SHP77 treated with DMSO at 0.1 percent for 48 hours (cell line): ENCODE results near the gene MAP3K15.

Experiments
- DNase-seq: peaks from one replicate; lab custom pipeline; 2025; lab: John Stamatoyannopoulos, UW

The MAP3K15 gene

DNA sequence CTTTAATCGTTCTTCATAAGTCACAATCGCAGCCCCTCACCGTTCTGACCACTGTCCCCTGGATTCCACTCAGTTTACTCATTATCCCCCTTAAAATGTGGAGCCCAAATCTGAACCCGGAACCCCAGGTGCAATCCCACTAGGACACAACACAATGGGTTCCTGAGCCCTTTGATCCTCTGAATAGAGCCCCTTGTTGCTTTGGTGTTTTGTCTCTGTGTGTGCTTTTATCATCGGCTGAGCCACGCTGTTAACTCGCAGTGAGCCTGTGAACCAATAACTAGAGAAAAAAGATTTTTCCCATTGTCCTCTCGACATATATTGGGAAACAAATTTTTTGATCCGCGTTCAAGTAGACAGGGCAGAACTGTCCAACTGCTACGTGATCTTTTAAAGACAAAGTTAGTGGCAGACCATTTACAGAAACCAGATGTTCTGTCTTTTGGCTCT, 172.2 kb downstream of the MAP3K15 start:
- DNase-seq = no peak

DNA sequence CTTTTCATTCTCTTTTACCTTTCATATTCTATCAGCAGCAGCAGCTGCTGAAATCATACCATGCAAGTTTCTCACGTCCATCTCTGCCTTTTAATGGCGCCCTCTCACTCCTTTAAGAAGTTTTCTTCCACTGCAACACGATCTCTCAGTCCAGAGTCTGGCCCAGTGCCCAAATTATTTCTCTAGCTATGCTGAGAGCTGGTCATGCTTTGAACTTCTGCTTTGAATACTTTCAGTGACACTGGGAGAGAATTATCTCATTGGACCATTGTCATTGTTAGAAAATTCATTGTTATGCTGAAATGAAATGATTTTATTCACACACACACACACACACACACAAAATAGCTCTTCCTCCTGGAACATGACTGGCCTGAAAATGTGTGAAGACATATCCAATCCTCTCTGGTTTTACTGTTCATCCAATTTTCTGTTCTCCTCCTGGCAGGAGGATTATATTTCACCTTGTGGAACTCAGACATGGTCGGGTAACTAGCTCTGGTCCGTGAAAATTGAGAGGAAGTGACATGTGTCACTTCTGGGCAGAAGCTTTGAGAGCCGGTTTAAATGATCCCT, 172.9 kb downstream of the MAP3K15 start:
- DNase-seq = peak; percentile 4

DNA sequence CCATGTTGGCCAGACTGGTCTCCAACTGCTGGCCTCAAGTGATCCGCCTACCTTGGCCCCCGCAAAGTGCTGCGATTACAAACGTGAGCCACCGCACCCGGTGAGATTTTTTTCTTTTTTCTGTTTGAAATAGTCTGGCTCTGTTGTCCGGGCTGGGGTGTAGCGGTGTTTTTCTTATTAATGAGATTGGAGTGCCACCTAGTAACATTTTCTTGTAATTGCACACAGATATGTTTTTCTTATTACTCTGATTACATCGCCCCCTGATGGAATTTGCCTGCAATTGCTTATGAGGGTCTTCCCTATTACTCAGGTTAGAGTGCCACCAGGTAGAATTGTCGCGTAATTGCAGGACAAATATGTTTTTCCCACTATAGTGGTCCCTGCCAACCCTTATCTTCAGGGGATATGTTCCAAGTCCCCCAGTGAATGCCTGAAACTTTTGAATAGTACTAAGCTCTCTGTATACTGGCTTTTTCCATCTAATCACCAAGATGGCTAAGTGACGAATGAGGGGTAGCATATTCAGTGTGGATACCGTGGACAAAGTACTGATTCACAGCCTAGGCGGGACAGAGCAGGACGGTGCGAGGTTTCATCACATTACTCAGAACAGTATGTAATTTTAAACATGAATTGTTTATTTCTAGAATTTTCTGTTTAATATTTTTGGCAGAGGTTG, 180.2 kb downstream of the MAP3K15 start:
- peak; percentile 5 for DNase-seq

DNA sequence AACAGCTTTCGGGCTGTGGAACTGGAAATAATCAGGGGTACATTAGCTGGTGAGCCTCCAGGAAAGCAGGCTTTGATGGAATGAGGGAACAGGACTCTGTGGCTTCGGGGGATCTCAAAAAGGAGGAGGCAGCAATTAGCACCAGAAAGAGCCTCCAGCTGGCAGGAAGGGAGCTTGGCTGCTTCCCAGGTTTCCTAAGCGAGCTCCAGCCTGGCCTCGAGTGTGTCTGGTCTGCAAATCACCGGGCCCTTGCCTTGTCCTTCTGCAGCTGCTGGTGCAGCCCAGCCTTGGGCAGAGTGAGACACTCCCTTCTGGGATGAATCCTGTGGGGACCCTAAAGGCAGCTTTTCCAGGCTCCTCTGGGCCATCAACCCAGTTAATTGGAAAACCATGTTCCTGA, 182.3 kb downstream of the MAP3K15 start:
- DNase-seq = peak; percentile 31

GRCh38 chrX:19331831-19332230, 183.5 kb downstream of the MAP3K15 start:
- DNase-seq = no peak

DNA sequence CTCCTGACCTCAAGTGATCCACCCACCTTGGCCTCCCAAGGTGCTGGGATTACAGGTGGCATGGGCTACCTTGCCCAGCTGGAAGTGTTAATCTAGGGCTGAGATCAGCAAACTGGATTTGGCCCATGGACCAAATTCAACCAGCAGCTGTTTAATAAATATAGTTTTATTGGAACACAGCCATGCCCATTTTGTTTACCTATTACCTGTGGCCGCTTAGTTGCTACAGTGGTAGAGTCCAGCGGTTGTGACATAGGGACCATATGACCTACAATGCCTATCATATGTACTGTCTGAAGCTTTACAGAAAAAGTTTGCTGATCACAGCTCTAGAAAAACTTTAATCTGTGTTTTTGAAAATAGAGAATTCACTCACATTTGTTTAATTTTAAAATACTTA, 188.7 kb downstream of the MAP3K15 start:
- no peak for DNase-seq
